ENCODE data around the gene SBF1. TPM values are rescaled to one million over a fixed set of nuclear protein-coding genes. Genes with fewer than 3 reads are reported as not detected.
"Not testable (repeated sequence)": the region's sequence is repeated elsewhere in the genome, so short reads cannot be mapped to it uniquely, and the experiment has no call there.

SBF1 gene
- total RNA-seq, 1 donor from 2014 or later: 104 TPM

GRCh38 chr22:50522208-50522805, 47.5 kb upstream of the SBF1 start:
- no peak for TF ChIP-seq CTCF (IDR thresholded peaks at IDR 0.05)
- peaks cover 9% of the 10 kb centered on the region for H3K36me3 Mint-ChIP-seq (ENCODE audit: low read depth)
- H3K27ac Mint-ChIP-seq (ENCODE audit: unreplicated experiment): no peak overlapping the region
- DNase-seq (ENCODE audit: low spot score): no peak
- peaks cover 28% of the 10 kb centered on the region for H3K4me1 Mint-ChIP-seq (ENCODE audit: low read depth)
- no peaks in the 10 kb centered on the region for H3K27me3 Mint-ChIP-seq (ENCODE audit: low read depth)
- H3K9me3 Mint-ChIP-seq (ENCODE audit: low read depth): no peaks in the 10 kb centered on the region
- H3K4me3 Mint-ChIP-seq (ENCODE audit: unreplicated experiment): no peak overlapping the region

- Mint-ChIP-seq H3K36me3 (ENCODE audit: low read depth) (peaks cover 9% of the 10 kb centered on the region), H3K4me1 (ENCODE audit: low read depth) (peaks cover 22% of the 10 kb centered on the region), H3K4me3 (ENCODE audit: unreplicated experiment) (no peak overlapping the region), H3K27ac (ENCODE audit: unreplicated experiment) (no peak overlapping the region), H3K27me3 (ENCODE audit: low read depth) (no peaks in the 10 kb centered on the region), H3K9me3 (ENCODE audit: low read depth) (no peaks in the 10 kb centered on the region)
- DNase-seq (ENCODE audit: low spot score): peak; percentile 79
- no peak for TF ChIP-seq CTCF (IDR thresholded peaks at IDR 0.05)
These were observed 46.9 kb upstream of the SBF1 start for GRCh38 chr22:50521710-50522109.

- Mint-ChIP-seq H3K36me3 (ENCODE audit: low read depth) (peaks cover 9% of the 10 kb centered on the region), H3K4me3 (ENCODE audit: unreplicated experiment) (no peak overlapping the region), H3K27ac (ENCODE audit: unreplicated experiment) (no peak overlapping the region), H3K4me1 (ENCODE audit: low read depth) (peaks cover 20% of the 10 kb centered on the region), H3K9me3 (ENCODE audit: low read depth) (no peaks in the 10 kb centered on the region), H3K27me3 (ENCODE audit: low read depth) (no peaks in the 10 kb centered on the region)
- no peak for DNase-seq (ENCODE audit: low spot score)
- TF ChIP-seq CTCF (IDR thresholded peaks at IDR 0.05): no peak
These were observed 46.1 kb upstream of the SBF1 start for GRCh38 chr22:50520826-50521453.

GRCh38 chr22:50520184-50520583, 45.3 kb upstream of the SBF1 start:
- Mint-ChIP-seq H3K4me1 (ENCODE audit: low read depth) (peaks cover 20% of the 10 kb centered on the region), H3K36me3 (ENCODE audit: low read depth) (peaks cover 11% of the 10 kb centered on the region)
- H3K27ac Mint-ChIP-seq (ENCODE audit: unreplicated experiment); H3K27me3 Mint-ChIP-seq (ENCODE audit: low read depth); DNase-seq (ENCODE audit: low spot score); H3K9me3 Mint-ChIP-seq (ENCODE audit: low read depth); H3K4me3 Mint-ChIP-seq (ENCODE audit: unreplicated experiment): not testable (repeated sequence)

DNA sequence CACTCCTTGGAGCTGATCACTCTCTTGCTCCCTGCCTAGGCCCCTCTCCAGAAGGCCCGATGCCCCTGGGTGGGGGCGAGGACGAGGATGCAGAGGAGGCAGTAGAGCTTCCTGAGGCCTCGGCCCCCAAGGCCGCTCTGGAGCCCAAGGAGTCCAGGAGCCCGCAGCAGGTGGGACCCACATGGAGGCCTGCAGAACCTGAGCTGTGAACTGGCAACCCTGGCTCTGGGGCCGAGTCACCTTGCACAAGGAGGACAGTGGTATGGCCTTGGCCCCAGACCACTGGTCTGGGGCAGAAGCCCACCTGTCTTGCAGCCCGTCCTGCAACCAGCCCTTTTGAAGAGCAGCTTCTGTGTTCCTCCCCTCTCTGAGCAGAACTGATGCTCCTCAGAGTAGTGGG, 44.3 kb upstream of the SBF1 start:
- Mint-ChIP-seq H3K4me1 (ENCODE audit: low read depth) (peaks cover 12% of the 10 kb centered on the region), H3K4me3 (ENCODE audit: unreplicated experiment) (no peak overlapping the region), H3K36me3 (ENCODE audit: low read depth) (peaks cover 8% of the 10 kb centered on the region), H3K27me3 (ENCODE audit: low read depth) (no peaks in the 10 kb centered on the region), H3K9me3 (ENCODE audit: low read depth) (no peaks in the 10 kb centered on the region), H3K27ac (ENCODE audit: unreplicated experiment) (no peak overlapping the region)
- TF ChIP-seq CTCF (IDR thresholded peaks at IDR 0.05): no peak
- no peak for DNase-seq (ENCODE audit: low spot score)

DNA sequence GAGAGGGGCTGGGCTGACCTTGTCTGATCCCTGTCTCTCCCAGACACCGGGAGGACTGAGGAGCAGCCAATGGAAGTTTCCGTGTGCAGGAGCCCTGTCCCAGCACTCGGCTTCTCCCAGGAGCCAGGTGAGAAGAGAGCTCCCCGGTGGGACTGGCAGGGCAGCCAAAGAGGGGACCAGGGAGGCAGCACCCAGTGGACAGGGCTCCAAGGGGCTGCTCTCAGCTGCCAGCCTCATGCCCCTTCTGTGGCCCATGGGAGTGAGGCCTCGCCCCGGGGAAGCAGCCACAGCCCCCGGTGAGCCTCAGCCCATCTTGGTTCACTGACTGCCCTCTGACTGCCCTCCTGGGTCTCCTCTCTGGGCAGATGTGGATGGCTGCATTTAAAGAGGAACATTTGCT, 43.8 kb upstream of the SBF1 start:
- peaks cover 8% of the 10 kb centered on the region for H3K36me3 Mint-ChIP-seq (ENCODE audit: low read depth)
- no peaks in the 10 kb centered on the region for H3K27me3 Mint-ChIP-seq (ENCODE audit: low read depth)
- no peak for TF ChIP-seq CTCF (IDR thresholded peaks at IDR 0.05)
- H3K27ac Mint-ChIP-seq (ENCODE audit: unreplicated experiment): no peak overlapping the region
- no peak for DNase-seq (ENCODE audit: low spot score)
- no peaks in the 10 kb centered on the region for H3K9me3 Mint-ChIP-seq (ENCODE audit: low read depth)
- no peak overlapping the region for H3K4me3 Mint-ChIP-seq (ENCODE audit: unreplicated experiment)
- peaks cover 8% of the 10 kb centered on the region for H3K4me1 Mint-ChIP-seq (ENCODE audit: low read depth)

Measured in chondrocyte (in vitro differentiated cells).